Endometrial microvascular endothelial cells (primary cell): ENCODE measurements around the gene TMEM123. TPM values are rescaled to one million over a fixed set of nuclear protein-coding genes. Genes with fewer than 3 reads are reported as not detected.
"Not testable (repeated sequence)": the region's sequence is repeated elsewhere in the genome, so short reads cannot be mapped to it uniquely, and the experiment has no call there.

Source experiments
- in situ Hi-C: cut with HindIII; loops from 2 replicates; pipeline ENCODE4 v1.10.0; 2017; ENCODE audit warnings: low sequenced_read_pairs, low pct_unique_long_range_greater_than_20kb; ENCODE audit errors: inconsistent ontology term
- total RNA-seq: library from RNA; depleted of rRNA; stranded (reverse); fragments of >200 nt; gene quantifications from one replicate; pipeline ENCODE4 v1.2.3, GENCODE V29; 2015; ENCODE audit errors: inconsistent ontology term

The TMEM123 gene
- total RNA-seq, 1 donor from 2014 or later = 200 TPM

- in situ Hi-C loops = no loop called here
Observed at GRCh38 chr11:102384419-102385079, 68.0 kb downstream of the TMEM123 start.

- in situ Hi-C loops = no loop called here
Observed at GRCh38 chr11:102383839-102384238, 68.7 kb downstream of the TMEM123 start.

GRCh38 chr11:102382384-102382783, 70.2 kb downstream of the TMEM123 start:
- in situ Hi-C loops = no loop called here

GRCh38 chr11:102378818-102379217, 73.7 kb downstream of the TMEM123 start:
- in situ Hi-C loops = no loop called here

- in situ Hi-C loops = no loop called here
Observed at GRCh38 chr11:102377891-102378290, 74.7 kb downstream of the TMEM123 start.

GRCh38 chr11:102375720-102376399, 76.7 kb downstream of the TMEM123 start:
- in situ Hi-C loops = no loop called here

- in situ Hi-C loops = not testable (repeated sequence)
Observed at GRCh38 chr11:102374633-102375424, 77.7 kb downstream of the TMEM123 start.

- in situ Hi-C loops = no loop called here
Observed at GRCh38 chr11:102368472-102368871, 84.1 kb downstream of the TMEM123 start.

- in situ Hi-C loops = no loop called here
Observed at GRCh38 chr11:102367364-102367763, 85.2 kb downstream of the TMEM123 start.

- in situ Hi-C loops = no loop called here
Observed at GRCh38 chr11:102364991-102365390, 87.6 kb downstream of the TMEM123 start.

GRCh38 chr11:102361086-102362031, 91.2 kb downstream of the TMEM123 start:
- in situ Hi-C loops = no loop called here

GRCh38 chr11:102360681-102361080, 91.9 kb downstream of the TMEM123 start:
- in situ Hi-C loops = no loop called here

- in situ Hi-C loops = no loop called here
Observed at GRCh38 chr11:102359372-102359771, 93.2 kb downstream of the TMEM123 start.

- in situ Hi-C loops = no loop called here
Observed at GRCh38 chr11:102357116-102357515, 95.4 kb downstream of the TMEM123 start.

GRCh38 chr11:102347462-102348370, 104.8 kb downstream of the TMEM123 start:
- in situ Hi-C loops = no loop called here

- in situ Hi-C loops = no loop called here
Observed at GRCh38 chr11:102346748-102347461, 105.7 kb downstream of the TMEM123 start, which contains the start of gene BIRC2. TSS of gene BIRC2 (plus strand) at chr11:102347214. CDS start at chr11:102349855, 2,641 bp downstream.

- in situ Hi-C loops = no loop called here
Observed at GRCh38 chr11:102346456-102346747, 106.2 kb downstream of the TMEM123 start.
